ENCODE data around the gene ZMAT5. TPM values are rescaled to one million over a fixed set of nuclear protein-coding genes. Genes with fewer than 3 reads are reported as not detected.

Gene ZMAT5
- polyA plus RNA-seq, 1 donor (not counting 4 experiments of a cell fraction or from before 2014, with no cell fraction given), result 11.1 TPM

GRCh38 chr22:29813126-29813525 is 46.3 kb upstream of the ZMAT5 start:
- H2AFZ ChIP-seq (ENCODE audit: control insufficient read depth, low read length), result no peak overlapping the region
- DNase-seq (ENCODE audit: low read depth, low spot score), result no peak
- no peak for TF ChIP-seq EZH2 (IDR thresholded peaks at IDR 0.05; ENCODE audit: low read length)
- no peaks in the 10 kb centered on the region for H4K20me1 ChIP-seq (ENCODE audit: control insufficient read depth, extremely low read depth, insufficient read depth, low read length)
- peaks cover 21 to 46% of the 10 kb centered on the region in 2 experiments for H3K36me3 ChIP-seq (ENCODE audit: control insufficient read depth in 2 of 2, extremely low read depth in 1 of 2, insufficient read depth in 2 of 2, low read length in 2 of 2)
- H3K27ac ChIP-seq (ENCODE audit: control insufficient read depth, insufficient read depth, low read length), result no peak overlapping the region
- peaks cover 20% of the 10 kb centered on the region for H3K4me1 ChIP-seq (ENCODE audit: control insufficient read depth, extremely low read depth, insufficient read depth, low read length)
- H3K9me3 ChIP-seq (ENCODE audit: control insufficient read depth, low read depth, low read length), result no peaks in the 10 kb centered on the region
- dilution Hi-C loops (cut with MboI; ENCODE audit: extremely low pct_ligation_motif_present, low sequenced_read_pairs), result no loop called here
- FAIRE-seq, result no peak
- no peaks in the 10 kb centered on the region for H3K27me3 ChIP-seq (ENCODE audit: control insufficient read depth, extremely low read depth, insufficient read depth, low read length)
- H3K9me1 ChIP-seq (ENCODE audit: control insufficient read depth, extremely low read depth, insufficient read depth, low read length), result peaks cover 4% of the 10 kb centered on the region
- no peak overlapping the region for H3K4me3 ChIP-seq (ENCODE audit: control insufficient read depth in 2 of 3, extremely low read depth in 1 of 3, insufficient read depth in 2 of 3, low read depth in 1 of 3, low read length in 3 of 3)
- no peak overlapping the region for H3K9ac ChIP-seq (ENCODE audit: control insufficient read depth, extremely low read depth, insufficient read depth, low read length)
- no peaks in the 10 kb centered on the region for H3K79me2 ChIP-seq (ENCODE audit: control insufficient read depth, insufficient read depth, low read length)
- no peak overlapping the region for H3K4me2 ChIP-seq (ENCODE audit: control insufficient read depth, extremely low read depth, insufficient read depth, low read depth, low read length)

GRCh38 chr22:29811377-29811776 is 44.6 kb upstream of the ZMAT5 start:
- no peaks in the 10 kb centered on the region for H4K20me1 ChIP-seq (ENCODE audit: control insufficient read depth, extremely low read depth, insufficient read depth, low read length)
- H3K27ac ChIP-seq (ENCODE audit: control insufficient read depth, insufficient read depth, low read length), result no peak overlapping the region
- H3K4me2 ChIP-seq (ENCODE audit: control insufficient read depth, extremely low read depth, insufficient read depth, low read depth, low read length), result no peak overlapping the region
- no peak for TF ChIP-seq CTCF (optimal IDR thresholded peaks at IDR 0.05 in 1 of 3, IDR thresholded peaks at IDR 0.05 in 1 of 3, conservative IDR thresholded peaks at IDR 0.05 in 1 of 3; ENCODE audit: extremely low read depth in 1 of 3, insufficient read depth in 2 of 3, low read length in 3 of 3)
- TF ChIP-seq EZH2 (IDR thresholded peaks at IDR 0.05; ENCODE audit: low read length), result no peak
- no peak overlapping the region for H2AFZ ChIP-seq (ENCODE audit: control insufficient read depth, low read length)
- H3K79me2 ChIP-seq (ENCODE audit: control insufficient read depth, insufficient read depth, low read length), result no peaks in the 10 kb centered on the region
- H3K4me3 ChIP-seq (ENCODE audit: control insufficient read depth in 2 of 3, extremely low read depth in 1 of 3, insufficient read depth in 2 of 3, low read depth in 1 of 3, low read length in 3 of 3), result no peak overlapping the region
- no peaks in the 10 kb centered on the region for H3K27me3 ChIP-seq (ENCODE audit: control insufficient read depth, extremely low read depth, insufficient read depth, low read length)
- FAIRE-seq (no peak), DNase-seq (ENCODE audit: low read depth, low spot score) (no peak)
- H3K9ac ChIP-seq (ENCODE audit: control insufficient read depth, extremely low read depth, insufficient read depth, low read length), result no peak overlapping the region
- dilution Hi-C loops (cut with MboI; ENCODE audit: extremely low pct_ligation_motif_present, low sequenced_read_pairs), result no loop called here
- H3K9me1 ChIP-seq (ENCODE audit: control insufficient read depth, extremely low read depth, insufficient read depth, low read length), result peaks cover 4% of the 10 kb centered on the region
- H3K36me3 ChIP-seq (ENCODE audit: control insufficient read depth in 2 of 2, extremely low read depth in 1 of 2, insufficient read depth in 2 of 2, low read length in 2 of 2), result peaks cover 32 to 53% of the 10 kb centered on the region in 2 experiments
- no peaks in the 10 kb centered on the region for H3K9me3 ChIP-seq (ENCODE audit: control insufficient read depth, low read depth, low read length)
- H3K4me1 ChIP-seq (ENCODE audit: control insufficient read depth, extremely low read depth, insufficient read depth, low read length), result peaks cover 7% of the 10 kb centered on the region

GRCh38 chr22:29810216-29810615 is 43.4 kb upstream of the ZMAT5 start:
- H3K27me3 ChIP-seq (ENCODE audit: control insufficient read depth, extremely low read depth, insufficient read depth, low read length), result no peaks in the 10 kb centered on the region
- no peaks in the 10 kb centered on the region for H4K20me1 ChIP-seq (ENCODE audit: control insufficient read depth, extremely low read depth, insufficient read depth, low read length)
- H3K9me1 ChIP-seq (ENCODE audit: control insufficient read depth, extremely low read depth, insufficient read depth, low read length), result no peaks in the 10 kb centered on the region
- FAIRE-seq (no peak), DNase-seq (ENCODE audit: low read depth, low spot score) (no peak)
- no peaks in the 10 kb centered on the region for H3K4me1 ChIP-seq (ENCODE audit: control insufficient read depth, extremely low read depth, insufficient read depth, low read length)
- no peak overlapping the region for H3K9ac ChIP-seq (ENCODE audit: control insufficient read depth, extremely low read depth, insufficient read depth, low read length)
- no peaks in the 10 kb centered on the region for H3K79me2 ChIP-seq (ENCODE audit: control insufficient read depth, insufficient read depth, low read length)
- H3K4me2 ChIP-seq (ENCODE audit: control insufficient read depth, extremely low read depth, insufficient read depth, low read depth, low read length), result no peak overlapping the region
- no peaks in the 10 kb centered on the region for H3K9me3 ChIP-seq (ENCODE audit: control insufficient read depth, low read depth, low read length)
- no peak for TF ChIP-seq CTCF (optimal IDR thresholded peaks at IDR 0.05 in 1 of 3, IDR thresholded peaks at IDR 0.05 in 1 of 3, conservative IDR thresholded peaks at IDR 0.05 in 1 of 3; ENCODE audit: extremely low read depth in 1 of 3, insufficient read depth in 2 of 3, low read length in 3 of 3)
- no peak for TF ChIP-seq EZH2 (IDR thresholded peaks at IDR 0.05; ENCODE audit: low read length)
- no peak overlapping the region for H3K27ac ChIP-seq (ENCODE audit: control insufficient read depth, insufficient read depth, low read length)
- dilution Hi-C loops (cut with MboI; ENCODE audit: extremely low pct_ligation_motif_present, low sequenced_read_pairs), result no loop called here
- H3K36me3 ChIP-seq (ENCODE audit: control insufficient read depth in 2 of 2, extremely low read depth in 1 of 2, insufficient read depth in 2 of 2, low read length in 2 of 2), result peaks cover 40 to 56% of the 10 kb centered on the region in 2 experiments
- H2AFZ ChIP-seq (ENCODE audit: control insufficient read depth, low read length), result no peak overlapping the region
- no peak overlapping the region for H3K4me3 ChIP-seq (ENCODE audit: control insufficient read depth in 2 of 3, extremely low read depth in 1 of 3, insufficient read depth in 2 of 3, low read depth in 1 of 3, low read length in 3 of 3)
